ENCODE results near the gene TBC1D4.

- no peak for TF ChIP-seq KDM5B (IDR thresholded peaks at IDR 0.05; ENCODE audit: insufficient replicate concordance, low read depth, low read length)
- TF ChIP-seq CTCF (IDR thresholded peaks at IDR 0.05 in 2 of 3, conservative IDR thresholded peaks at IDR 0.05 in 1 of 3; ENCODE audit: insufficient read depth in 2 of 3, low read depth in 1 of 3, low read length in 3 of 3), result no peak
- TF ChIP-seq SMARCC2 (IDR thresholded peaks at IDR 0.05; ENCODE audit: low read depth), result no peak
- no peak for TF ChIP-seq KLF10 (CRISPR knock-in tag; IDR thresholded peaks at IDR 0.05)
- TF ChIP-seq NFE2L1 (tag; IDR thresholded peaks at IDR 0.05; ENCODE audit: borderline replicate concordance, low read depth), result no peak
- TF ChIP-seq MTA1 (IDR thresholded peaks at IDR 0.05; ENCODE audit: borderline replicate concordance), result no peak
- no peak for TF ChIP-seq SNAPC5 (CRISPR knock-in tag; IDR thresholded peaks at IDR 0.05)
- TF ChIP-seq MECOM (CRISPR knock-in tag; IDR thresholded peaks at IDR 0.05), result no peak
- no peak for TF ChIP-seq NFXL1 (CRISPR knock-in tag; IDR thresholded peaks at IDR 0.05)
These were observed 56.6 kb downstream of the TBC1D4 start for GRCh38 chr13:75425216-75426009.

Data from K562 (cell line).